ENCODE measurements around the gene PMPCA. TPM values are rescaled to one million over a fixed set of nuclear protein-coding genes. Genes with fewer than 3 reads are reported as not detected.

The PMPCA gene
- total RNA-seq, 1 experiment from 2014 or later, result 116 TPM

DNA sequence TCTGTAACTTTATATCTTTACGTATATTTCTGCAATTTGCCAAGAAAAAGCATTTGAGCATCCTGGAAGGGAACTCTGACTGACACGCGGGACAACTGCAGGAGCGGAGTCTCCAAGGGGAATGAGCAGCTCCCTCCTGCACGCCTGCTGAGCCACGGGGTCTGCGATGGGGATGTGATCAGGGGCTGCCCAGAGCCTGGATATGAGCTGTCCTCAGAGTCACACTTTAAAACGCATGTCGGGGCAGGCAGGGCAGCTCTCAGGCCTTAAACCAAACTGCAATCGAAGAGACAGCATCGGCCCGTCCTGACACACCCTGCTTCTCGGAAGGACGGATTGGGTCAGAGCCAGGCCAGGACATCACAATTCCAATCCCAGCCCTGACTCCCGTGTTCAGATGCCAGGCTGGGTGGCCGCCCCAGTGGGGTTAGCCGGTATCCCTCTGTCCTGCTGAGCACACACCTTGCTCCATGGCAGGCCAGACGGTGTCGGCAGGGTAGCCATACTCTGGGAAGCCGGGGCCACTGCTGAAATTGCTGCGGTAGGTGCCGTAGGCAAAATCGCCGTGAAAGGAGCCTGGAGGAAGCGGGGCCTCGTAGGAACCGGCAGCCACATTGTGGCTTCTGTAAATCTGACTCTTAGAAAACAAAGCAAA, 55.2 kb downstream of the PMPCA start:
- no TSS peak for BruUV-seq (replicated peaks)
- intact Hi-C loops (cut with micrococcal nuclease), result no loop called here
- ChIA-PET CTCF (no interaction called here), RAD21 (ENCODE audit: low non-redundant PET in 1 of 2, low total read pairs in 2 of 2, uncharacterized antibody in 2 of 2, unreplicated experiment in 2 of 2) (no interaction called here), POLR2A (no interaction called here)
- ATAC-seq (no peak), DNase-seq (ENCODE audit: low read depth, low spot score) (no peak)
- Histone ChIP-seq H3K27ac (ENCODE audit: low read depth, low read length) (no peak overlapping the region), H3K4me3 (replicated peaks in 1 of 2; ENCODE audit: low read depth in 1 of 2, low read length in 2 of 2) (no peak overlapping the region), H3K4me2 (ENCODE audit: low read length) (no peak overlapping the region), H3K27me3 (ENCODE audit: insufficient read depth, low read length) (no peaks in the 10 kb centered on the region), H3K9me3 (ENCODE audit: control insufficient read depth in 1 of 2, insufficient read depth in 1 of 2, low read depth in 1 of 2, low read length in 2 of 2) (no peaks in the 10 kb centered on the region), H2AFZ (ENCODE audit: low read depth, low read length, poor library complexity, severe bottlenecking) (no peak overlapping the region), H3K36me3 (ENCODE audit: control insufficient read depth in 1 of 2, insufficient read depth in 2 of 2, low read length in 2 of 2) (peaks cover 65 to 66% of the 10 kb centered on the region in 2 experiments), H3K9me2 (ENCODE audit: insufficient read depth) (no peaks in the 10 kb centered on the region), H3K79me2 (ENCODE audit: insufficient read depth, low read length) (peaks cover 34% of the 10 kb centered on the region), H3K9ac (ENCODE audit: low read length) (no peak overlapping the region), H3K4me1 (ENCODE audit: control insufficient read depth in 1 of 2, insufficient read depth in 2 of 2, low read length in 2 of 2) (no peaks in the 10 kb centered on the region), H4K20me1 (ENCODE audit: insufficient read depth) (no peaks in the 10 kb centered on the region; the same call in 1 of the 2 replicates)
- TF ChIP-seq ZNF274 (IDR thresholded peaks at IDR 0.05; ENCODE audit: low read depth, low read length) (no peak), POLR2AphosphoS5 (IDR thresholded peaks at IDR 0.05; ENCODE audit: low read depth, low read length) (no peak), POLR2A (IDR thresholded peaks at IDR 0.05; ENCODE audit: borderline replicate concordance, extremely low read depth, insufficient read depth, insufficient read length) (no peak), JUND (IDR thresholded peaks at IDR 0.05) (no peak)
- TF ChIP-seq, protein P1, sequence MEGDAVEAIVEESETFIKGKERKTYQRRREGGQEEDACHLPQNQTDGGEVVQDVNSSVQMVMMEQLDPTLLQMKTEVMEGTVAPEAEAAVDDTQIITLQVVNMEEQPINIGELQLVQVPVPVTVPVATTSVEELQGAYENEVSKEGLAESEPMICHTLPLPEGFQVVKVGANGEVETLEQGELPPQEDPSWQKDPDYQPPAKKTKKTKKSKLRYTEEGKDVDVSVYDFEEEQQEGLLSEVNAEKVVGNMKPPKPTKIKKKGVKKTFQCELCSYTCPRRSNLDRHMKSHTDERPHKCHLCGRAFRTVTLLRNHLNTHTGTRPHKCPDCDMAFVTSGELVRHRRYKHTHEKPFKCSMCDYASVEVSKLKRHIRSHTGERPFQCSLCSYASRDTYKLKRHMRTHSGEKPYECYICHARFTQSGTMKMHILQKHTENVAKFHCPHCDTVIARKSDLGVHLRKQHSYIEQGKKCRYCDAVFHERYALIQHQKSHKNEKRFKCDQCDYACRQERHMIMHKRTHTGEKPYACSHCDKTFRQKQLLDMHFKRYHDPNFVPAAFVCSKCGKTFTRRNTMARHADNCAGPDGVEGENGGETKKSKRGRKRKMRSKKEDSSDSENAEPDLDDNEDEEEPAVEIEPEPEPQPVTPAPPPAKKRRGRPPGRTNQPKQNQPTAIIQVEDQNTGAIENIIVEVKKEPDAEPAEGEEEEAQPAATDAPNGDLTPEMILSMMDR (IDR thresholded peaks at IDR 0.05 in 2 of 3, conservative IDR thresholded peaks at IDR 0.05 in 1 of 3; ENCODE audit: borderline replicate concordance in 1 of 3, insufficient read depth in 1 of 3, low read depth in 2 of 3, low read length in 2 of 3), result no peak

DNA sequence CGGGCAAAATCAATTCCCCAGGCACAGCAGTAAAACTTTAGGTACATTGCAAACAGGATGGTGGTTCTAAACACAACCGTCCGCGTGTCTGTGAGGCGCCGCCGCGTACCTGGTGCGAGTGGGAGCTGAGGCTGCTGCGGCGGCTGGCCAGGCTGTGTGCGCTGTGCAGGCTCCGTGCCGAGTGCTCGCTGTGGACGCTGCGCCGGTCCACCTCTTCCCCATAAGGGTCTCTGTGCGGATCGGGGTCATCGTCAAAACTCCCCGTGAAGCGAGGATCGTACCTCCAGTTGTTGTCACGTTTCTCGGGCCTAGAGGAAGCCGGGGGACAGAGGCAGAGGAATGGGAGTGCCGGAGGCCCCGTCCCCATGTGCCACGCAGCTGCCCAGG, 55.7 kb downstream of the PMPCA start:
- POLR2A ChIA-PET, result no interaction called here
- no peak for TF ChIP-seq POLR2A (IDR thresholded peaks at IDR 0.05; ENCODE audit: borderline replicate concordance, extremely low read depth, insufficient read depth, insufficient read length)
- TF ChIP-seq EZH2 (IDR thresholded peaks at IDR 0.05), result no peak
- TF ChIP-seq, protein P2, sequence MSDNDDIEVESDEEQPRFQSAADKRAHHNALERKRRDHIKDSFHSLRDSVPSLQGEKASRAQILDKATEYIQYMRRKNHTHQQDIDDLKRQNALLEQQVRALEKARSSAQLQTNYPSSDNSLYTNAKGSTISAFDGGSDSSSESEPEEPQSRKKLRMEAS (IDR thresholded peaks at IDR 0.05), result no peak
- TF ChIP-seq POLR2AphosphoS5 (IDR thresholded peaks at IDR 0.05; ENCODE audit: low read depth, low read length), result no peak
- no peak for TF ChIP-seq RAD21 (IDR thresholded peaks at IDR 0.05; ENCODE audit: low read depth)
- TF ChIP-seq TCF7L2 (IDR thresholded peaks at IDR 0.05; ENCODE audit: borderline replicate concordance, extremely low read depth, insufficient read depth, insufficient read length), result no peak
- TF ChIP-seq ZFX (IDR thresholded peaks at IDR 0.05), result no peak
- no peak for TF ChIP-seq YY1 (IDR thresholded peaks at IDR 0.05; ENCODE audit: extremely low read depth, insufficient replicate concordance, low read depth, low read length)
- no peak for TF ChIP-seq JUND (IDR thresholded peaks at IDR 0.05)
- TF ChIP-seq ELF1 (IDR thresholded peaks at IDR 0.05; ENCODE audit: borderline replicate concordance, low read depth), result no peak
- TF ChIP-seq FOSL1 (IDR thresholded peaks at IDR 0.05; ENCODE audit: low read depth), result no peak
- TF ChIP-seq, protein P3, sequence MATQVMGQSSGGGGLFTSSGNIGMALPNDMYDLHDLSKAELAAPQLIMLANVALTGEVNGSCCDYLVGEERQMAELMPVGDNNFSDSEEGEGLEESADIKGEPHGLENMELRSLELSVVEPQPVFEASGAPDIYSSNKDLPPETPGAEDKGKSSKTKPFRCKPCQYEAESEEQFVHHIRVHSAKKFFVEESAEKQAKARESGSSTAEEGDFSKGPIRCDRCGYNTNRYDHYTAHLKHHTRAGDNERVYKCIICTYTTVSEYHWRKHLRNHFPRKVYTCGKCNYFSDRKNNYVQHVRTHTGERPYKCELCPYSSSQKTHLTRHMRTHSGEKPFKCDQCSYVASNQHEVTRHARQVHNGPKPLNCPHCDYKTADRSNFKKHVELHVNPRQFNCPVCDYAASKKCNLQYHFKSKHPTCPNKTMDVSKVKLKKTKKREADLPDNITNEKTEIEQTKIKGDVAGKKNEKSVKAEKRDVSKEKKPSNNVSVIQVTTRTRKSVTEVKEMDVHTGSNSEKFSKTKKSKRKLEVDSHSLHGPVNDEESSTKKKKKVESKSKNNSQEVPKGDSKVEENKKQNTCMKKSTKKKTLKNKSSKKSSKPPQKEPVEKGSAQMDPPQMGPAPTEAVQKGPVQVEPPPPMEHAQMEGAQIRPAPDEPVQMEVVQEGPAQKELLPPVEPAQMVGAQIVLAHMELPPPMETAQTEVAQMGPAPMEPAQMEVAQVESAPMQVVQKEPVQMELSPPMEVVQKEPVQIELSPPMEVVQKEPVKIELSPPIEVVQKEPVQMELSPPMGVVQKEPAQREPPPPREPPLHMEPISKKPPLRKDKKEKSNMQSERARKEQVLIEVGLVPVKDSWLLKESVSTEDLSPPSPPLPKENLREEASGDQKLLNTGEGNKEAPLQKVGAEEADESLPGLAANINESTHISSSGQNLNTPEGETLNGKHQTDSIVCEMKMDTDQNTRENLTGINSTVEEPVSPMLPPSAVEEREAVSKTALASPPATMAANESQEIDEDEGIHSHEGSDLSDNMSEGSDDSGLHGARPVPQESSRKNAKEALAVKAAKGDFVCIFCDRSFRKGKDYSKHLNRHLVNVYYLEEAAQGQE (IDR thresholded peaks at IDR 0.05; ENCODE audit: low read depth), result no peak

More for the DNA sequence above, 55.7 kb downstream of the PMPCA start:
- Histone ChIP-seq H3K27me3 (ENCODE audit: insufficient read depth, low read length) (no peaks in the 10 kb centered on the region), H3K4me2 (ENCODE audit: low read length) (no peak overlapping the region), H3K9me2 (ENCODE audit: insufficient read depth) (no peaks in the 10 kb centered on the region), H3K4me1 (ENCODE audit: control insufficient read depth in 1 of 2, insufficient read depth in 2 of 2, low read length in 2 of 2) (no peaks in the 10 kb centered on the region), H3K9ac (ENCODE audit: low read length) (no peak overlapping the region), H4K20me1 (ENCODE audit: insufficient read depth) (no peaks in the 10 kb centered on the region; the same call in 1 of the 2 replicates), H3K4me3 (replicated peaks in 1 of 2; ENCODE audit: low read depth in 1 of 2, low read length in 2 of 2) (no peak overlapping the region), H3K36me3 (ENCODE audit: control insufficient read depth in 1 of 2, insufficient read depth in 2 of 2, low read length in 2 of 2) (peaks cover 64 to 65% of the 10 kb centered on the region in 2 experiments), H3K9me3 (ENCODE audit: control insufficient read depth in 1 of 2, insufficient read depth in 1 of 2, low read depth in 1 of 2, low read length in 2 of 2) (no peaks in the 10 kb centered on the region), H2AFZ (ENCODE audit: low read depth, low read length, poor library complexity, severe bottlenecking) (no peak overlapping the region), H3K79me2 (ENCODE audit: insufficient read depth, low read length) (peaks cover 33% of the 10 kb centered on the region), H3K27ac (ENCODE audit: low read depth, low read length) (no peak overlapping the region)
- no peak for ATAC-seq
- CTCF ChIA-PET, result no interaction called here
- no peak for DNase-seq (ENCODE audit: low read depth, low spot score)
- intact Hi-C loops (cut with micrococcal nuclease), result no loop called here
- no TSS peak for BruUV-seq (replicated peaks)
- RAD21 ChIA-PET (ENCODE audit: low non-redundant PET in 1 of 2, low total read pairs in 2 of 2, uncharacterized antibody in 2 of 2, unreplicated experiment in 2 of 2), result no interaction called here
